Neural progenitor cell (in vitro differentiated cells): ENCODE results near the gene DBNL. TPM values are rescaled to one million over a fixed set of nuclear protein-coding genes. Genes with fewer than 3 reads are reported as not detected.

ENCODE experiments used
- DNase-seq: peaks from one replicate; pipeline ENCODE4 v3.0.0-alpha.2; 2016; ENCODE audit warnings: low spot score
- H2AFZ ChIP-seq: fragments of 200-600 bp; sonication (generic); replicated peaks from 2 replicates; pipeline ENCODE4 v1.6.1; 2016; ENCODE audit warnings: antibody characterized with exemption
- H3F3A ChIP-seq: fragments of 200-600 bp; sonication (generic); 2 replicates; pipeline ENCODE4 v1.6.1; 2016; ENCODE audit warnings: antibody characterized with exemption, low read depth
- H3K27ac ChIP-seq: fragments of 200-600 bp; sonication (generic); 2 replicates; pipeline ENCODE4 v1.5.1; 2016; ENCODE audit warnings: mild to moderate bottlenecking
- H3K27me3 ChIP-seq: fragments of 200-600 bp; sonication (generic); 2 replicates; pipeline ENCODE4 v1.6.1; 2016; ENCODE audit warnings: mild to moderate bottlenecking, moderate library complexity
- H3K36me3 ChIP-seq: fragments of 200-600 bp; sonication (generic); 2 replicates; pipeline ENCODE4 v1.5.1; 2016
- H3K4me1 ChIP-seq: fragments of 200-600 bp; sonication (generic); 2 replicates; pipeline ENCODE4 v1.6.1; 2016; ENCODE audit warnings: mixed run types
- H3K4me2 ChIP-seq: fragments of 200-600 bp; sonication (generic); 2 replicates; pipeline ENCODE4 v1.6.1; 2016
- H3K4me3 ChIP-seq: fragments of 200-600 bp; sonication (generic); 2 replicates; pipeline ENCODE4 v1.5.1; 2016
- H3K79me2 ChIP-seq: fragments of 200-600 bp; sonication (generic); 2 replicates; pipeline ENCODE4 v1.6.1; 2016; ENCODE audit warnings: low read depth
- H3K9ac ChIP-seq: fragments of 200-600 bp; sonication (generic); 2 replicates; pipeline ENCODE4 v1.6.1; 2016
- H3K9me3 ChIP-seq: fragments of 200-600 bp; sonication (generic); 2 replicates; pipeline ENCODE4 v1.5.1; 2016; ENCODE audit warnings: low read depth
- H4K20me1 ChIP-seq: fragments of 200-600 bp; sonication (generic); 2 replicates; pipeline ENCODE4 v1.6.1; 2016; ENCODE audit warnings: low read depth
- H3K27ac Mint-ChIP-seq: 3 replicates; pipeline ENCODE4 v1.8.0; 2021; ENCODE audit warnings: mixed read lengths
- H3K27me3 Mint-ChIP-seq: 2 replicates; pipeline ENCODE4 v1.8.0; 2022; ENCODE audit warnings: low read depth, mild to moderate bottlenecking, inconsistent platforms, moderate library complexity, mixed read lengths; ENCODE audit not compliant: insufficient read depth
- H3K36me3 Mint-ChIP-seq: 3 replicates; pipeline ENCODE4 v1.8.0; 2021; ENCODE audit warnings: mixed read lengths
- H3K4me1 Mint-ChIP-seq: 3 replicates; pipeline ENCODE4 v1.8.0; 2021; ENCODE audit warnings: mixed read lengths
- H3K4me3 Mint-ChIP-seq: 3 replicates; pipeline ENCODE4 v1.8.0; 2021; ENCODE audit warnings: mild to moderate bottlenecking, moderate library complexity, mixed read lengths
- H3K9me3 Mint-ChIP-seq: 3 replicates; pipeline ENCODE4 v1.8.0; 2020; ENCODE audit warnings: mixed read lengths
- EZH2 ChIP-seq: fragments of 200-600 bp; sonication (generic); IDR thresholded peaks from 2 replicates; pipeline ENCODE4 v1.6.1; 2017; ENCODE audit warnings: antibody characterized with exemption, mild to moderate bottlenecking, moderate library complexity
- EZH2phosphoT487 ChIP-seq: fragments of 200-600 bp; sonication (generic); IDR thresholded peaks from 2 replicates; pipeline ENCODE4 v1.6.1; 2017; ENCODE audit warnings: antibody characterized with exemption
- total RNA-seq: library from RNA; depleted of rRNA; stranded (reverse); fragments of >200 nt; gene quantifications from 2 replicates; pipeline ENCODE4 v1.2.3, GENCODE V29; 2015; ENCODE audit warnings: low replicate concordance
- TF ChIP-seq, protein P1 (sequence below): fragments of 200-600 bp; sonication (generic); IDR thresholded peaks from 2 replicates; pipeline ENCODE4 v1.5.1; 2017; ENCODE audit warnings: antibody characterized with exemption, mild to moderate bottlenecking

Gene DBNL
- total RNA-seq, 1 donor from 2014 or later, result 31.4 TPM

GRCh38 chr7:44079331-44080021 is 35.0 kb downstream of the DBNL start:
- no peaks in the 10 kb centered on the region for H3K9me3 ChIP-seq
- Mint-ChIP-seq H3K4me3 (no peak overlapping the region), H3K27me3 (peaks cover 2% of the 10 kb centered on the region), H3K27ac (no peak overlapping the region), H3K4me1 (peaks cover 7% of the 10 kb centered on the region), H3K36me3 (peaks cover 7% of the 10 kb centered on the region), H3K9me3 (no peaks in the 10 kb centered on the region)
- H4K20me1 ChIP-seq, result no peaks in the 10 kb centered on the region
- H2AFZ ChIP-seq, result no peak overlapping the region
- peaks cover 17% of the 10 kb centered on the region for H3K27me3 ChIP-seq
- TF ChIP-seq EZH2phosphoT487 (no peak), EZH2 (no peak)
- TF ChIP-seq, protein P1, sequence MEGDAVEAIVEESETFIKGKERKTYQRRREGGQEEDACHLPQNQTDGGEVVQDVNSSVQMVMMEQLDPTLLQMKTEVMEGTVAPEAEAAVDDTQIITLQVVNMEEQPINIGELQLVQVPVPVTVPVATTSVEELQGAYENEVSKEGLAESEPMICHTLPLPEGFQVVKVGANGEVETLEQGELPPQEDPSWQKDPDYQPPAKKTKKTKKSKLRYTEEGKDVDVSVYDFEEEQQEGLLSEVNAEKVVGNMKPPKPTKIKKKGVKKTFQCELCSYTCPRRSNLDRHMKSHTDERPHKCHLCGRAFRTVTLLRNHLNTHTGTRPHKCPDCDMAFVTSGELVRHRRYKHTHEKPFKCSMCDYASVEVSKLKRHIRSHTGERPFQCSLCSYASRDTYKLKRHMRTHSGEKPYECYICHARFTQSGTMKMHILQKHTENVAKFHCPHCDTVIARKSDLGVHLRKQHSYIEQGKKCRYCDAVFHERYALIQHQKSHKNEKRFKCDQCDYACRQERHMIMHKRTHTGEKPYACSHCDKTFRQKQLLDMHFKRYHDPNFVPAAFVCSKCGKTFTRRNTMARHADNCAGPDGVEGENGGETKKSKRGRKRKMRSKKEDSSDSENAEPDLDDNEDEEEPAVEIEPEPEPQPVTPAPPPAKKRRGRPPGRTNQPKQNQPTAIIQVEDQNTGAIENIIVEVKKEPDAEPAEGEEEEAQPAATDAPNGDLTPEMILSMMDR, result no peak
- H3K27ac ChIP-seq, result no peak overlapping the region
- H3K79me2 ChIP-seq, result peaks cover 7% of the 10 kb centered on the region
- H3K9ac ChIP-seq, result no peak overlapping the region
- no peak overlapping the region for H3K4me2 ChIP-seq
- H3F3A ChIP-seq, result peaks cover 7% of the 10 kb centered on the region
- no peaks in the 10 kb centered on the region for H3K36me3 ChIP-seq
- no peaks in the 10 kb centered on the region for H3K4me1 ChIP-seq
- no peak for DNase-seq
- no peak overlapping the region for H3K4me3 ChIP-seq

- H3K9me3 Mint-ChIP-seq, result no peaks in the 10 kb centered on the region
- TF ChIP-seq, protein P1, result no peak
- TF ChIP-seq EZH2, result no peak
- TF ChIP-seq EZH2phosphoT487, result no peak
- peaks cover 7% of the 10 kb centered on the region for H3K36me3 Mint-ChIP-seq
Observed at GRCh38 chr7:44080118-44080517, 35.6 kb downstream of the DBNL start.

DNA sequence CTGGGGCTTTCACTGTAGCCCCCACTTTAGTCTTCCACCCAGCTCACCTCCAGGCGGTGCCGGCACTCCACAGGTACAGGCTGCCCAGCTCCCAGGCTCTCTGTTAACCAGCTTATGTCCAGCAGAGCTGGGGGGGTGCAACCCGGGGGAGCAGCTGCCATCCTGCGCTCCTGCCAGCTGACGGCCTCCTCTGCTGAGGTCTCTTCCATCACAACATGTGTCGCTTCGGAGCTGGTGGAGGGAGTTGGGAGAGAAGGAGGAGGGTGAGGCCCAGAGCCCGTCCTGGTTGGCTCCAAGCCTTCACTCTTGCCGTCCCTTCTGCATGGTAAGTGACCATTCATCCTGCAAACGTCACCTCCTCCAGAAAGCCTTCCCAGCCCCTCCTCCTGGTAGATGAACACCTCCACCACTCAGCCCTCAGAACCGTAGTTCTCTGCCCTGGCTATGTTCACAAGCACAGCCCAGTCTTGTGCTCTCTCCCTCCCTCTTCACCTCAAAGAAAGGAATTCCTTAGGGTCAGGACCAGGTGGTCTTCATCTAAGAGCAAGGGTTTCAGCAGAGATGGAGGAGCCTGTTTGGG is 36.3 kb downstream of the DBNL start:
- Histone ChIP-seq H3K27ac (no peak overlapping the region), H3K27me3 (peaks cover 18% of the 10 kb centered on the region), H3K9ac (no peak overlapping the region), H3K36me3 (no peaks in the 10 kb centered on the region), H2AFZ (no peak overlapping the region), H3K4me1 (no peaks in the 10 kb centered on the region), H4K20me1 (no peaks in the 10 kb centered on the region), H3K9me3 (no peaks in the 10 kb centered on the region), H3K79me2 (peaks cover 7% of the 10 kb centered on the region), H3F3A (peaks cover 7% of the 10 kb centered on the region), H3K4me3 (no peak overlapping the region), H3K4me2 (peak overlapping the region; percentile 93)
- peak overlapping the region; percentile 92 for H3K4me3 Mint-ChIP-seq
- peaks cover 7% of the 10 kb centered on the region for H3K4me1 Mint-ChIP-seq
- H3K27ac Mint-ChIP-seq, result no peak overlapping the region
- H3K27me3 Mint-ChIP-seq, result peaks cover 2% of the 10 kb centered on the region
- no peak for DNase-seq
- H3K9me3 Mint-ChIP-seq, result no peaks in the 10 kb centered on the region
- peaks cover 7% of the 10 kb centered on the region for H3K36me3 Mint-ChIP-seq
- TF ChIP-seq EZH2phosphoT487, result no peak
- TF ChIP-seq EZH2, result no peak
- TF ChIP-seq, protein P1, result no peak

More at GRCh38 chr7:44080118-44080517, 35.6 kb downstream of the DBNL start:
- H3K27me3 ChIP-seq, result peaks cover 18% of the 10 kb centered on the region
- H3K27me3 Mint-ChIP-seq, result peaks cover 2% of the 10 kb centered on the region
- no peak overlapping the region for H2AFZ ChIP-seq
- no peaks in the 10 kb centered on the region for H3K4me1 ChIP-seq
- peaks cover 7% of the 10 kb centered on the region for H3K4me1 Mint-ChIP-seq
- DNase-seq, result no peak
- no peaks in the 10 kb centered on the region for H3K9me3 ChIP-seq
- H3K36me3 ChIP-seq, result no peaks in the 10 kb centered on the region
- no peaks in the 10 kb centered on the region for H4K20me1 ChIP-seq
- H3K79me2 ChIP-seq, result peaks cover 7% of the 10 kb centered on the region
- H3K27ac Mint-ChIP-seq, result no peak overlapping the region
- no peak overlapping the region for H3K27ac ChIP-seq
- no peak overlapping the region for H3K9ac ChIP-seq
- H3K4me3 ChIP-seq, result no peak overlapping the region
- no peak overlapping the region for H3K4me3 Mint-ChIP-seq
- H3K4me2 ChIP-seq, result no peak overlapping the region
- H3F3A ChIP-seq, result peaks cover 7% of the 10 kb centered on the region
